GM13977 (cell line): ENCODE data around the gene KLF2.

Experiments
- DNase-seq: peaks from one replicate; pipeline ENCODE4 v3.0.0; 2012; ENCODE audit warnings: low spot score
- in situ Hi-C: fragments of 300-500 bp; cut with MboI; formaldehyde crosslinking; loops from one replicate; pipeline ENCODE4 v1.12.0; 2022; ENCODE audit warnings: low sequenced_read_pairs, low pct_unique_long_range_greater_than_20kb, mixed read lengths, inconsistent platforms; ENCODE audit not compliant: unreplicated experiment
- TF ChIP-seq, protein P1 (sequence below): IDR thresholded peaks from 2 replicates; pipeline ENCODE4 v1.5.1; 2012; ENCODE audit warnings: mild to moderate bottlenecking, control low read depth; ENCODE audit not compliant: insufficient read depth; ENCODE audit errors: extremely low read depth, missing control alignments

The KLF2 gene

DNA sequence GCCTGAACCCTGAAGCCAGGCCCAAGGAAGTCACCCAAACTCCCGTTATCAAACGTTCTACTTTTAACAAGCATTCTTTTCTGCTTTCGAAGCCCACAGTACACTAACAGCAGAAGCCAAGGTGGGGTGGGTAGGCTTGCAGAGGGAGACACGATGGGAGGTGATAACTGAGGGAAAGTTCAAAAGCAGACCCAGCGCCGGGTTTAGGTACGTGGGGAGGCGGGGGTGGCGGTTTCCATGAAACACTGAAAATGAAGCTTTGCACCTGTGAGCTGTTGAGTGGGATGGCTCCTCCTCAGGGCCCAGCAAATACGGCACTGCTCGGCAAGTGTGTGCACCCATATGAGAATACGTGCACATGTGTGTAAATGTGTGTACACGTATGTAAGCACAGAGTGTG lies 49.8 kb downstream of the KLF2 start:
- in situ Hi-C loops, result no loop called here
- TF ChIP-seq, protein P1, sequence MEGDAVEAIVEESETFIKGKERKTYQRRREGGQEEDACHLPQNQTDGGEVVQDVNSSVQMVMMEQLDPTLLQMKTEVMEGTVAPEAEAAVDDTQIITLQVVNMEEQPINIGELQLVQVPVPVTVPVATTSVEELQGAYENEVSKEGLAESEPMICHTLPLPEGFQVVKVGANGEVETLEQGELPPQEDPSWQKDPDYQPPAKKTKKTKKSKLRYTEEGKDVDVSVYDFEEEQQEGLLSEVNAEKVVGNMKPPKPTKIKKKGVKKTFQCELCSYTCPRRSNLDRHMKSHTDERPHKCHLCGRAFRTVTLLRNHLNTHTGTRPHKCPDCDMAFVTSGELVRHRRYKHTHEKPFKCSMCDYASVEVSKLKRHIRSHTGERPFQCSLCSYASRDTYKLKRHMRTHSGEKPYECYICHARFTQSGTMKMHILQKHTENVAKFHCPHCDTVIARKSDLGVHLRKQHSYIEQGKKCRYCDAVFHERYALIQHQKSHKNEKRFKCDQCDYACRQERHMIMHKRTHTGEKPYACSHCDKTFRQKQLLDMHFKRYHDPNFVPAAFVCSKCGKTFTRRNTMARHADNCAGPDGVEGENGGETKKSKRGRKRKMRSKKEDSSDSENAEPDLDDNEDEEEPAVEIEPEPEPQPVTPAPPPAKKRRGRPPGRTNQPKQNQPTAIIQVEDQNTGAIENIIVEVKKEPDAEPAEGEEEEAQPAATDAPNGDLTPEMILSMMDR, result no peak
- no peak for DNase-seq

DNA sequence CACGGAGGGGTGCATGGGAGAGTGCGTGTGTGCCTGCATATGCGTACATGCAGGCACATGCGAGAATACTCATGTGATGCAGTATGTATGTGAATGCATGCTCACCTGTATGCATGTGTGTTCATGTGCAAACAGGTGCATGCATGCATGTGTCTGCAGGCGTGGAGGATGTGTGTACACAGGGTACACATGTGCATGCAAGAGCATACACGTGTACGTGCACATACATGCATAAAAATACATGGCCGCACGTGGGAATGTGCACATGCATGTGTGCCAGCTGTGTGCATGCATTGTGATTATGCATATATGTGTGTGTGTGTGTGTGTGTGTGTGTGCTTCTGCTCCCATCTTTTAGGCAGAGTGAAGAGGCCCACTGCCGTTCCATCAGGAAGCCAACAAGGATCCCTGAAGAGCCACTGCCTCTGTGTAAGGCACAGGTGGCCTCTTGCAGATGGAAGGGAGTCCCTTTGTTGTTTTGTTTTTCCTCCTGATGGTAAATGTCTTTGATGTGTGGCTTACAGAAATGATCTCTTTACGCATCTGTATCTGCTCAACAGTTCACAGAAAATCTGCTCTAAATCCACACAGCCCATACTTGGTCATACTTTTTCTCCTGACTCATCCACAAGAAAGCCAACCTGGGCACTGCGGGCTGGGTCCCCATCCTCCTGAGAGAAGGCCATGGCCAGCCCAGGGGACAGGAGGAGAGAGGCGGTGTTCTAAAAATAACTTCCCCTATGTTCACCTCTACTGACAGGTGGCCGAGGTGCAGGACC lies 50.7 kb downstream of the KLF2 start:
- TF ChIP-seq, protein P1, result no peak
- no peak for DNase-seq
- in situ Hi-C loops, result loop anchor here (25.0 kb wide), 1 partner anchor 738 kb away; the partner anchor contains the start of gene CYP4F3

DNA sequence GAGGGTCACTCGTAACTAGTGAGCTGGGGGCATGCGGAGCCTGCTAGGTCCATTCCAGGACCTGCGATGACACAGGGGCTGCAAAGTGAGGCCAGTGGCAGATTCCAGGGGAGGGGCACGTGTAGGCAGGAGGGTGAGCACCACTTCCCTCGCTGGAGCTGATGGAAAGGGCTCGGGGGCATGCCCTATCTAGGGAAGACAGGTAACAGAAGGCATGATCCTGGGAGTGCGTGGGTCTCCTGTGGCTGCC lies 51.2 kb downstream of the KLF2 start:
- DNase-seq, result no peak
- in situ Hi-C loops, result loop anchor here (25.0 kb wide), 1 partner anchor 739 kb away; the partner anchor contains the start of gene CYP4F3
- TF ChIP-seq, protein P1, result no peak

DNA sequence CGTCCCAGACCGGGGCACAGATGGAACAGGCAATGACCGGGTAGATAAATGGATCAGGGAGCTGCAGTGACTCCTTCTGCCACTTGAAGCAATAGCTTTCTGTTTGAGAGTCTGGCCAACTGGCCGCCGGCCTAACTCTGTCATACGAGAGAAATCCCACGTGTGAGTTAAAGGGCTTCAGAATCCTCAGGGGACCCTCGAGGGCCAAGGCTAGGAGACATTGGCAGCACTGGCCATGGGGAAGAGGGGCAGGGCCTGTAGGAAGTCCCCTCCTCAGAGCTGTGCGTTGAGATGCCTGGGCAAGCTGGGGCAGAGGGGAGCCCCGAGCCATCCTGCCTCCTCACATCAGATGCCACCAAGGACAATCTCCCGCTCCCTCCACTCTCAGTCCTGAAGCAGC lies 51.6 kb downstream of the KLF2 start:
- no peak for DNase-seq
- in situ Hi-C loops, result loop anchor here (25.0 kb wide), 1 partner anchor 739 kb away; the partner anchor contains the start of gene CYP4F3
- TF ChIP-seq, protein P1, result no peak

DNA sequence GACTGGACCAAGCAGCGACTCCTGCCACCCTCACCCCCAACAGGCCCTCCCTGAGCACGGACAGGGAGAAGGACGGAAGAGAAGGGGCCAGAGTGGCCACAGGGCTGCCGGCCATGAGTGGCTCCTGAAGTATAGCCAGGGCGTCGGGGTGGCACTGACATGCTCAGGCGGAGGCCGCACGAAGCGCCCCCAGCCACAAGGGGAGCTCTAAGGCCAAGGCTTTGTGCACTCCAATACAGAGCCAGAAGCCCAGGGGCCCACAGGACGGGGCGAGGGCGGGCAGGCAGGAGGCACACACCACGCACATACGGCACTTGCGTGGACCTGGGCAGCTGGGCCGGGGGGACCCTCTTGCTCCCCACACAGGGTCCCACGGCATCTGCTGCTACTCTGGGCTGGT lies 52.0 kb downstream of the KLF2 start:
- TF ChIP-seq, protein P1, result peak; percentile 51
- in situ Hi-C loops, result loop anchor here (25.0 kb wide), 1 partner anchor 739 kb away; the partner anchor contains the start of gene CYP4F3
- no peak for DNase-seq

DNA sequence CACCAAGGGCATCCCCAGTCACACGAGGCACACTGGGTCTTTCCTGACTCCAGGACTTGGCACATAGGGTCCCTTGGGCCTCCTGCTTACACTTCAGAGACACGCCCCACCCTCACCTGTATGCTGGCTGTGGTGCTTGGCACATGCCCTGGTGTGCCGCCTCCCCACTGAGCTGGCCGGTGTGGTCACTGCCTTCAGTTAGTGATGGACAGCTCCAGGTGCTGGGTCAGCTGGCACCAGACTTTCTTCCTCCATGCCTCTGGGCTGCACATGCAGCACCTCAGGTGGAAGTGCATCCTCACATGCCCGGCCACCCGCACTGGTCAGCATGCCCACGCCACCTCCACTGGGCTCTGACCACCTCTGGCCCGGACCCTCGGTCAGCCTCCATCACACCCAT lies 52.9 kb downstream of the KLF2 start:
- DNase-seq, result no peak
- in situ Hi-C loops, result loop anchor here (25.0 kb wide), 1 partner anchor 740 kb away; the partner anchor contains the start of gene CYP4F3
- TF ChIP-seq, protein P1, result no peak
